ENCODE results near the gene PBX3.

GRCh38 chr9:125961072-125961471, 213.9 kb downstream of the PBX3 start:
- TF ChIP-seq PHF20 (CRISPR knock-in tag; IDR thresholded peaks at IDR 0.05): no peak
- no peak for TF ChIP-seq ZC3H4 (CRISPR knock-in tag; IDR thresholded peaks at IDR 0.05; ENCODE audit: borderline replicate concordance)
- TF ChIP-seq MAFK (conservative IDR thresholded peaks at IDR 0.05 in 1 of 2, IDR thresholded peaks at IDR 0.05 in 1 of 2; ENCODE audit: low read length in 2 of 2): no peak
- TF ChIP-seq ZNF17 (CRISPR knock-in tag; IDR thresholded peaks at IDR 0.05): no peak
- no peak for TF ChIP-seq ZNF503 (CRISPR knock-in tag; IDR thresholded peaks at IDR 0.05)
- no peak for TF ChIP-seq EZH2 (conservative IDR thresholded peaks at IDR 0.05; ENCODE audit: low read depth, low read length)
- no peak for TF ChIP-seq KDM2A (CRISPR knock-in tag; IDR thresholded peaks at IDR 0.05; ENCODE audit: borderline replicate concordance, low read depth)
- TF ChIP-seq POLR2A (IDR thresholded peaks at IDR 0.05; ENCODE audit: insufficient read depth in 1 of 2, low read depth in 2 of 2, low read length in 2 of 2): no peak
- no peak for TF ChIP-seq NFATC3 (CRISPR knock-in tag; IDR thresholded peaks at IDR 0.05)

Measured in HepG2 (cell line).